Measurements from ENCODE around the gene PPM1J.
"Not testable (repeated sequence)": the region's sequence is repeated elsewhere in the genome, so short reads cannot be mapped to it uniquely, and the experiment has no call there.

PPM1J gene, protein sequence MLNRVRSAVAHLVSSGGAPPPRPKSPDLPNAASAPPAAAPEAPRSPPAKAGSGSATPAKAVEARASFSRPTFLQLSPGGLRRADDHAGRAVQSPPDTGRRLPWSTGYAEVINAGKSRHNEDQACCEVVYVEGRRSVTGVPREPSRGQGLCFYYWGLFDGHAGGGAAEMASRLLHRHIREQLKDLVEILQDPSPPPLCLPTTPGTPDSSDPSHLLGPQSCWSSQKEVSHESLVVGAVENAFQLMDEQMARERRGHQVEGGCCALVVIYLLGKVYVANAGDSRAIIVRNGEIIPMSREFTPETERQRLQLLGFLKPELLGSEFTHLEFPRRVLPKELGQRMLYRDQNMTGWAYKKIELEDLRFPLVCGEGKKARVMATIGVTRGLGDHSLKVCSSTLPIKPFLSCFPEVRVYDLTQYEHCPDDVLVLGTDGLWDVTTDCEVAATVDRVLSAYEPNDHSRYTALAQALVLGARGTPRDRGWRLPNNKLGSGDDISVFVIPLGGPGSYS

DNA sequence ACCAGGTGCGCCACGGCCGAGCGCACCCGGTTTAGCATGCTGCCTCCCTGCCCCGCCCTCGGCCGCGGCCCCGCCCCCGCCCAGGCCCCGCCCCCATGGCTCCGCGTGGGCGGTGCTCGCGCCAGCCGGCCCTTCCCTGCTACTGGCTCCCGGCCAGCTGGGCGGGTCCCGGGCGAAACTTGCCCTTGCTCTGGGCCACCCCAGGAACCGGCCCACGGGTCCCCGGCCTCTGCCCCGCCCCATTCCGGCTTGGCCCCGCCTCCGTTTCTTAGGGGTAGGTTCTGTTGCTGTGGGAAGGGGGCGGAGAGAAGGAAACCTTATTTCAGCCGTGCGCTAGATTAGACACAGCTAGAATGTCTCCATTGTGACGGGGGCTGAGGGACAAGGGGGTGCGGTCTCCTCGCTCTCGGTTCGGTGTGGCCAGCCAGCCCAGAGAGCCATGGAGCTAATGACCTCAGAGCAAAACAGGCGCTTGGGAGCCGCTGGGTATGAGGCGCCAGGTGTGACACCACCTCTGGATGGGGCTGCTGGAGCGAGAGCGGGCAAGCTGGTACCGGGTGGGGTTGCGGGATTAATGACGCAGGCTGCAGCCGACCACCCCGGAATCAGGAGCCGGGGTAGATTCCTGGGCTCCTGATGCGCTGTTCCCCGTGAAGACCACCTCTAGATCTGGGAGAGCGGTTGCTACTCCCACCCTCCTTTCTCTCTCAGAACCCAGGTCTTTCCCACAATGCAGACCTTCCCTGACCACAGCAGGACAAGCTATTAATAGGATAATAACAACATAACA is at the start of gene PPM1J:
TSS of gene PPM1J (minus strand) at position 69 of the 790 bp plus-strand sequence. CDS start at position 38, 31 bp downstream.
- DNase-seq: peak; percentile 99

DNA sequence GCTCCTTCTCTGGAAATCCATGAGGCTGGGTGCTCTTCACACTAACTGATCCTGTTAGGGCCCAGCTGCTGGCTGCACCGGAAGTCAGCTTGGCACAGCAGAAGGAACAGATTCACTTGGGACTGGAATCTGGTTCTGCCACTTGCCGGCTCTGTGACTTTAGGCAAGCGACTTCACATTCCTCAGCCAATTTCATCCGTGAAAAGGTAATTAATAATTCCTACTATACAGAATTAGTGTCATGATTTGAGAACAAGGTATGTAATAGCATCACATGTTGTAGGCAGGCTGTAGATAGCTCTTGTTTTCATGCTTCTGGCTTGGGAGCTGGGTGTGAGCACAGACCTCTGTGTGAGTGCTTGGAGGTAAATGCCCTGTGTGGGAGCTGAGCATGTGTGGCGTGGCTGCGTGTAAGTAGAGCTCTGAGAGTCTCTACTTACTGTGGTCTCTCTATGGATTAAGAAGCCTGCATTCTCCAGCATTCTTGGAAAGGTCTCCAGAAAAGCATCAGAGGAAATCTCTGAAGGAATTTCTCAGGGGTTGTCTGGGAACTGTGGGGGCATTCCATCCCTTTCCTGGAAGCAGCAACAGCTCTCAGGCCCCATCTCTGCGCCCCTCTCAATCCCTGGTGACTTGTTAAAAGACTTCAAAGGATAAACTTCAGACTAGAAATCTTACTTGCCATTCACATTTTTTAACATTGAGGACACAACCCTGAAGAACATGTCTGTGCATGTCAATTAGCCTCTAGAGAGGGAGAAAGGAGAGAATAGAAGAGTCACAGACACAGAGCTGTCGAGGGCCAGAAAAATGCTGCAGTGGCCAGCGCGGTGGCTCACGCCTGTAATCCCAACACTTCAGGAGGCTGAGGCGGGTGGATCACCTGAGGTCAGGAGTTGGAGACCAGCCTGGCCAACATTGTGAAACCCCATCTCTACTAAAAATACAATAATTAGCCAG is 47.7 kb upstream of the PPM1J start:
- DNase-seq: no peak

DNA sequence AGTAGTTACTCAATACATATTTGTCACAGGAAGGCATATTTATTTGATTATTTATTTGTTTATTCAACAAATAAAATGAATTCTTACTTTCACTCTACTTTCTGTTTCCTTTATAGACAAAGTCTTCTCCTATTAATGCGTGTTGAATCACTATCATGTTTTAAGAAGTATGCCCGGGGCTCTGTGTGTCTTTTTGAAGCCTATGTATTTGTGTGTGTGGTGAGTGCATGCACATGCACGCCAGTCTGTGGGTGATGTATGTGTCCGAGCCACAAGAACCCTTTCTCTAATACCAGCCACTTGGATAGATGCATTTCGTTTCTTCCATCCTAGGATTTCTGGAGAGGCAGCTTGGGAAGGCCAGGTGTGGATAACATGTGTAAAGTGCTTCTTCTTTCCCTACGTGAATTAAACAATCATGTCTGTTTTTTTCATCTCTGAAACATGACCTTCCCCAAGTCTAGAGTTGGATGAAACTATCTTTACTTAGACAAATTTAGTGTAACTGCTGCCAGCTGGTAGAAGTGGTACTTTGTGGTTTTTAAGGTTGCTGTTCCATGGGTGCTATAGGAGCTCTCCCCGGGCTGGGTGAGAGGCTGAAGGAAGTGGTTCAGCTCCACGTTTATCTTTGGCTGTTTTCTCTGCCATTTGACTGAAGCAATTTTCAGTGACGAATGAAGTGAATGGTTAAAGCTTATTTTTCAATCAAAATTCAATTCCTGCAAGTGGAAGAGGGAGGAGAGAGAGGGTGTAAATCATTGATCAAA is 46.8 kb upstream of the PPM1J start:
- DNase-seq: no peak

DNA sequence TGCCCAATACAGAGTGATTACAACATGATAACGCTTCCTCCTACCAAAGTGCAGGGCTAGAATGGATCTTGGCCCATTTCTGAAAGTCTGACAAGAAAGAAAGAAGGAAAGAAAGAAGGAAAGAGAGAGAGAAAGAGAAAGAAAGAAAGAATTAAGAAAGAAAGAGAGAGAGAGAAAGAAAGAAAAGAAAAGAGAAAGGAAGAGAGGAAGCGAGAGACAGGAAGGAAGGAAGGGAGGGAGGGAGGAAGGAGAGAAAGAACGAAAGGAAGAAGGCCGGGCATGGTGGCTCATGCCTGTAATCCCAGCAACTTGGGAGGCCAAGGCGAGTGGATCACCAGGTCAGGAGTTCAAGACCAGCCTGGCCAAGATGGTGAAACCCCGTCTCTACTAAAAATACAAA is 44.1 kb upstream of the PPM1J start:
- no peak for DNase-seq

- no peak for DNase-seq
Measured at GRCh38 chr1:112754116-112754628, 39.0 kb upstream of the PPM1J start.

DNA sequence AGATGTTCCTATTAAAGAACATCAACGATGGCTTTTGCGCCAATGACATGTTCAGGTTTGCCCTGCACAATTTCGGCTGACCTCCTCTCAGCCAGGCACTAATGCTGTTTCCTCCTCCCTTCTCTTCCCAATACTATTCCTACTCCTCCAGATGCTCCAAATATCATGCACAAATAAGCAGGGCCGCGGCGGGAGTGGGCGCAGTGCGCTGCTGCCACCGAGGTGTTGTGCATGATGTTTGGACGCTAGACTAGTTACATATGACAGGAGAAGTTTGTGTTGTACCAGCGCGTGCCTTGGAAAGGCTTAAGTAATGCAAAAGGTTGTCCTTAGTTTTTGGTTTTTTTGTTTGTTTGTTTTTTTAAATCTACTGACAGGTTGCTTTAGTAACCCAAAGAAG is 33.3 kb upstream of the PPM1J start:
- DNase-seq: no peak

DNA sequence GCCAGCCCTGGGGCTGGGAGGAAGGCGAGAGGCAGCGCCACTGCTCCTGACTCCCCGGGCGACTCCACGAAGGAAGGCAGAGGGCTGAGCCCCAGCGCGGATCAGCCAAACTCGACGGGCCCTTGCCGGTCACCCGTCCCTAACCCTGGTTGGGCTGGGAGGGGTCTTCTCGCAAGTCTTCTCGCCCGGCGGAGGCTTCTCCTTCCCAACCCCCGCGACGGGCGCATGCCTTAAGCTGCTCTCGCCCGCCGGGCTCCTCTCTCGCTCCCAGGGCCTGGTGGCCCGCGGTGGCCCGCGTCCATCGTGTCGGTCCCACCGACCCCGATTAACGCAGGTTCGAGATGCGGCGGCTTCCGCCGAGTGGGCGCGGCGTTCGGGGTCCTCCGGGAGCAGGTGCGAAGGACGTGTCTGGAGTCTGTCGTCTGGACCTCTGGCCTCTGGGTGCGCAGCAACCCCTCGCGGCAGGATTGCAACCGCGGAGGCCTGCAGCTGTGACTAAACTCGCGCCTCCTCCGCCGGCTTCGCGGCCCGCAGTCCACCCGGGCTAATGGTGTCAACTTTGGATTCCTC is 29.0 kb upstream of the PPM1J start:
- no peak for DNase-seq

- DNase-seq: no peak
Measured at GRCh38 chr1:112743174-112744008, 28.3 kb upstream of the PPM1J start.

- DNase-seq: no peak
Measured at GRCh38 chr1:112737573-112737972, 22.4 kb upstream of the PPM1J start.

GRCh38 chr1:112735752-112736151 is 20.6 kb upstream of the PPM1J start:
- no peak for DNase-seq

DNA sequence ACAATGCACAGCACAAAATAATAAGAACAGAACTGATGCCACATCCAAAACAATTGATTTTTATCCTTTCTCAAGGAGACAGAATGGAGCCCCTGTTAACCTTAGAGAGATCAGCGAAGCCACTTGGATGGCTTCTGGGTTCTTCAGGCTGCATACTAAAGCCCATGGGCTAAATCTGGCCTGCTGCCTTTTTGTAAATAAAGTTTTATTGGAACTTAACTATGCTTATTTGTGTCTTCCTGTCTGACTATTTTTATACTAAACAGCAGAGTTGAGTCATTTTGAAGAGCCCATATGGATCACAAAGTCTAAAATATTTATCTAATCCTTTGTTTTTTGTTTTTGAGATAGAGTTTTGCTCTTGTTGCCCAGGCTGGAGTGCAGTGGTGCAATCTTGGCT is 16.3 kb upstream of the PPM1J start:
- no peak for DNase-seq

DNA sequence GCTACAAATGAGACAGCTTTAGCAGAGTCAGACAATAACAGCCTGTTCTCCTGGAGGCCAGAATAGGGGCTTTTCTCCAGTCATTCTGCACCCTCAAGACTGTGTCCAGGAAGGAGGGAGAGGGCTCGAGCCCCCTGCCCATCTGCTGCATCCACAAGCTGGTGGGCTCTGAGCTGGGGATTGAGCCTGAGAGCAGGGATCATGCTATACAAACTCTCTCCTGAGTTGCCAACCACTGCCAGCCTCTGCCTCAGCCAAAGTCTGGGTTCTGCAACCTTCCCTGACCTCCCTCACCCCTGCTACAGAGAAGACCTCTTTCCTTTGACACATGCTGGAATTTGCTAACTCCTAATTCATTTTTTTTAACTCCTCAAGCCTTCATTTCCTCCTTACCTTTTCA is 14.8 kb upstream of the PPM1J start:
- DNase-seq: no peak

- not testable (repeated sequence) for DNase-seq
Measured at GRCh38 chr1:112729011-112729410, 13.9 kb upstream of the PPM1J start.

DNA sequence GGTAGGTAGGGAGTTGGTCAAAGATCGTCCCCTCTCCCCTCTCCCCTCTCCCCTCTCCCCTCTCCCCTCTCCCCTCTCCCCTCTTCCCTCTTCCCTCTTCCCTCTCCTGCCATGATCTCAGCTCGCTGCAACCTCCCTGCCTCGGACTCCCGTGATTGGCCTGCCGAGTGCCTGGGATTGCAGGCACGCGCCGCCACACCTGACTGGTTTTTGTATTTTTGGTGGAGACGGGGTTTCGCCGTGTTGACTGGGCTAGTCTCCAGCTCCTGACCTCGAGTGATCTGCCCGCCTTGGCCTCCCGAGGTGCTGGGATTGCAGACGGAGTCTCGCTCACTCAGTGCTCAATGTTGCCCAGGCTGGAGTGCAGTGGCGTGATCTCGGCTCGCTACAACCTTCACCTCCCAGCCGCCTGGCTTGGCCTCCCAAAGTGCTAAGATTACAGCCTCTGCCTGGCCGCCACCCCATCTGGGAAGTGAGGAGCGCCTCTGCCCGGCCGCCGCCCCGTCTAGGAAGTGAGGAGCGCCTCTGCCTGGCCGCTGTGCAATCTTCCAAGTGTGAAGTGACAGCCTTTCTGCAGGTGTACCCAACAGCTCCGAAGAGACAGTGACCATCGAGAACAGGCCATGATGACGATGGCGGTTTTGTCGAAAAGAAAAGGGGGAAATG is 13.3 kb upstream of the PPM1J start:
- DNase-seq: not testable (repeated sequence)

DNA sequence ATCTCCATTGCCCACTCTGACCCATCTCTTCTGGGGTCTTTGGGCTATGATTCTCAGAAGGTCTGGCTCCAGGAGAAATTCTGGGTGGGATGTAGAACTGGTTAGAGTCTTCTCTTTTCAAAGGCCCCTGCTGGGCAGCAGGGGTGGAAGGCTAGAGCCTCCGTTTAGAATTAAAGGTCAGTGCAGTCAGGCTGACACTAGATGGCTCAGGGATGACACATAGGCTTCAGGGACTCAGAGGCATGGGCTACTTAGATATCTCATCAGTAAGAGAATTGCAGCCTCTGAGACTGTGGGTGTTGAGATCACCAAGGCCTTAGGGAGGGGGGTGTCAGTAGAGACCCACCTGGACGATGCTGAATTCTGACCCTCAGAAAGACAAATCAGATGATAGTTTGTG is 12.6 kb upstream of the PPM1J start:
- no peak for DNase-seq

- not testable (repeated sequence) for DNase-seq
Measured at GRCh38 chr1:112724240-112724639, 9.1 kb upstream of the PPM1J start.

- no peak for DNase-seq
Measured at GRCh38 chr1:112723511-112723839, 8.3 kb upstream of the PPM1J start.

DNA sequence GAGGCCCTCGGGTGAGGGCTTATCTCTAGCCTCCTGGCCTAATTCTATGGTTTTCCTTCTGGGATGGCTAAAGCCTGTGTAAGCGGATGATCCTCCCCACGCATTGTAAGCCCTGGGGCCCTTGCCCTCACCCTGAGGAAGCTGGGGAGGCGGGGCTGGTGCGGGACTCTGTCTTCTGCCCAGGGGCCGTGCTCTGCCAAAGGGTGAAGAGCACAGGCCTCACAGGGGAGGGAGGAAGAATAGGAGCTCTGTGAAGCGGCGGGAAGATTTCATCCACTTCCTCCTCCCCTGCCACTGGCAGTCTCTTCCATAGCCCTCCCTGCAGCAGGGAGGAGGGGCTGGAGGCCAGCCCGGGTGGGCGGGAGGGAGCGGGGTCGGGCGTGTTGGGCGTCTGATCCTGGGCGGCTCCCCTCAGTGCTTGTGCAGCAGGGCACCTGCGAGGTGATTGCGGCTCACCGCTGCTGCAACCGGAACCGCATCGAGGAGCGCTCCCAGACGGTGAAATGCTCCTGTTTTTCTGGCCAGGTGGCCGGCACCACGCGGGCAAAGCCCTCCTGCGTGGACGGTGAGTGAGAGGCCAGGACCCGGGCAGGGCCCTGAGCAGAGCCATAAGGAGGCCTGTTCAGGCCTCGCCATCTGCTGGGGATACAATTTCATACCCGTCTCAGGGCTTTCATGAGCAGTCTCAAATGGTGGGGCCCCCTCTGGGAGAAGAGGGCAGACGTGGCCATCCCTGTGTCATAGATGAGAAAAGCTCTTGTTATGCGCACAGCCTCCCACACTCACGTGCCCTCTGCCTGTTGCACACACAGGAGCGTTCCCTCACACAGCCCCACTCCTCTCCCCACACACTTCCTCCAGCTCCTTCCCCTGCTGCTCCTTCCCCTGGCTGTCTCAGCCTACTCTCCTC is 7.7 kb upstream of the PPM1J start:
- DNase-seq: no peak

Data from activated CD4-positive, alpha-beta T cell treated with anti-CD3 and anti-CD28 coated beads, Interleukin-2, amount 50 U/mL, for 48 hours (primary cell).